Fibroblast of villous mesenchyme (primary cell): ENCODE data around the gene CFAP57. TPM values are rescaled to one million over a fixed set of nuclear protein-coding genes. Genes with fewer than 3 reads are reported as not detected.

Experiments used
- DNase-seq: peaks from one replicate; pipeline ENCODE4 v3.0.0-alpha.2; 2010; ENCODE audit warnings: low read depth
- H3K4me3 ChIP-seq: 2 replicates; pipeline ENCODE4 v1.5.1; 2011; ENCODE audit warnings: low read depth, mild to moderate bottlenecking, low read length
- total RNA-seq: library from RNA; depleted of rRNA; stranded (reverse); fragments of >200 nt; gene quantifications from 2 replicates; pipeline ENCODE4 v1.2.3, GENCODE V29; 2012
- TF ChIP-seq, protein P1 (sequence below): IDR thresholded peaks from 2 replicates; pipeline ENCODE4 v1.5.1; 2012; ENCODE audit warnings: low read depth, mild to moderate bottlenecking, low read length; ENCODE audit not compliant: insufficient read depth

CFAP57 gene
- total RNA-seq, 1 donor, result under 0.01 TPM

DNA sequence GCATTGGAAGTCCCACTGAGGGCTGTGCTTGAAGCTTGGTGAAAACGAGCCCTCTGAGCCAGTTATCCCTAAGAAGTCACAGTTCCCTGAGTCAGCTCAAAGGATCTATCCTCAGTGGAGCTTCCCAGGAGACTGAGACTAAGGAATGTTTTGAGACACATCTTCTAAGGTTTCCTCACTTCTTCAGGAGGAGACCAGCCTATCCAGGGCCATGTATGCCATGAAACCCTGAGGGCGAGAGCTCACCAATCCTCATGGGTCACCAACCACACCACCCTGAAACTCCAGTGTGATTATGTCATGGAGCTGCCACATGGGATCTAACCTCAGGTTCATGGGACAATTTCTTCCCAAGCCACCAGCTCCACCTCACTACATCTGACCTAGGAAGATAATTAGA is 121.0 kb downstream of the CFAP57 start:
- no peak overlapping the region for H3K4me3 ChIP-seq
- no peak for DNase-seq
- TF ChIP-seq, protein P1, sequence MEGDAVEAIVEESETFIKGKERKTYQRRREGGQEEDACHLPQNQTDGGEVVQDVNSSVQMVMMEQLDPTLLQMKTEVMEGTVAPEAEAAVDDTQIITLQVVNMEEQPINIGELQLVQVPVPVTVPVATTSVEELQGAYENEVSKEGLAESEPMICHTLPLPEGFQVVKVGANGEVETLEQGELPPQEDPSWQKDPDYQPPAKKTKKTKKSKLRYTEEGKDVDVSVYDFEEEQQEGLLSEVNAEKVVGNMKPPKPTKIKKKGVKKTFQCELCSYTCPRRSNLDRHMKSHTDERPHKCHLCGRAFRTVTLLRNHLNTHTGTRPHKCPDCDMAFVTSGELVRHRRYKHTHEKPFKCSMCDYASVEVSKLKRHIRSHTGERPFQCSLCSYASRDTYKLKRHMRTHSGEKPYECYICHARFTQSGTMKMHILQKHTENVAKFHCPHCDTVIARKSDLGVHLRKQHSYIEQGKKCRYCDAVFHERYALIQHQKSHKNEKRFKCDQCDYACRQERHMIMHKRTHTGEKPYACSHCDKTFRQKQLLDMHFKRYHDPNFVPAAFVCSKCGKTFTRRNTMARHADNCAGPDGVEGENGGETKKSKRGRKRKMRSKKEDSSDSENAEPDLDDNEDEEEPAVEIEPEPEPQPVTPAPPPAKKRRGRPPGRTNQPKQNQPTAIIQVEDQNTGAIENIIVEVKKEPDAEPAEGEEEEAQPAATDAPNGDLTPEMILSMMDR, result no peak

- TF ChIP-seq, protein P1, result no peak
- DNase-seq, result peak; percentile 52
These were observed 122.0 kb downstream of the CFAP57 start for GRCh38 chr1:43293896-43294760.

GRCh38 chr1:43294761-43295160 is 122.6 kb downstream of the CFAP57 start:
- TF ChIP-seq, protein P1, result no peak
- H3K4me3 ChIP-seq, result no peak overlapping the region
- no peak for DNase-seq

More at GRCh38 chr1:43293896-43294760, 122.0 kb downstream of the CFAP57 start:
- no peak overlapping the region for H3K4me3 ChIP-seq

DNA sequence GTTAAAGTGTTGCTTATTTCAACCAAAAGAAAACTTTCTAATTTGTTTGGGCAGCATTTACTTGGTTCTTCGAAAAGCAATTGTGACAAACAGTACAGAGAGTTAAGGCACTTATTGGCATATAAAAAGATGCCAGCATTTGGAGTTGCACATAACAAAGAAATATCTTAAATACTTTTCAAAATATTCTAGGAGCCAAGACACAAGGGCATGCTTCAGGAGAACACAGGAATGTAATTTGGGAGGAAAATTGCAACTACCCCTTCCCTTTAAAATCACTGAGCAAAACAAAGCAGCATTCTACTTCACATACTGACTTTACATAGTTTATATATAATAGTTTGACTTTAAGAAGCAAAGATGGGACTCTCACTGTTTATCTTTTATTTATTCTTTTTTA is 124.1 kb downstream of the CFAP57 start:
- TF ChIP-seq, protein P1, result no peak
- no peak overlapping the region for H3K4me3 ChIP-seq
- no peak for DNase-seq

- DNase-seq, result no peak
- TF ChIP-seq, protein P1, result no peak
- no peak overlapping the region for H3K4me3 ChIP-seq
These were observed 125.9 kb downstream of the CFAP57 start for GRCh38 chr1:43298055-43298454.

DNA sequence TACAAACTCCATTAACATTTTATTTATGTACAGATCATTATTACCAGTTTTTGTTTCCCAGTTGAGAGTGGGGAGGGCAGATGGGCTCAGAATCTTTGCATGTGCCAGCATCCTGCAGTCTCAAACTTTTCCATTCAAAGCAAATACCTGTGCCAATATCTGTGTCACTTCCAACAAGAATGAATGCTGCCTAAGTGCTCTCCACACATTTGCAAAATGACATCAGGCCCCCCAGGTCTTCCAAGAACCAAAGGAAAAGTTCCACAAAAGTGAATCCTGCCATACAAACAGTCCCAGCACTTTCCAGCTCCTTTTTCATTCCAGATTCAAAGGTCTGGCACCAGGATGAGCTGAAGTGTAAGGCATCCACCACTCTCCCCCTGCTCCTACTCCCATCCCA is 127.0 kb downstream of the CFAP57 start:
- TF ChIP-seq, protein P1, result no peak
- no peak for DNase-seq
- no peak overlapping the region for H3K4me3 ChIP-seq
